Upper lobe of left lung (tissue), 4 donors: ENCODE results near the gene RASSF4.

Experiments
- EP300 ChIP-seq, 4 donors: sonication (generic); formaldehyde crosslinking; IDR thresholded peaks; one replicate each; pipeline ENCODE4 v1.5.1; 2017; ENCODE audit warnings: antibody characterized with exemption in 4 of 4, control low read depth in 2 of 4
- POLR2A ChIP-seq, 4 donors: fragments of 450-650 bp; IDR thresholded peaks; one replicate each; pipeline ENCODE4 v1.5.1; 2016 to 2017; ENCODE audit warnings: antibody characterized with exemption in 4 of 4, mild to moderate bottlenecking in 2 of 4
- POLR2AphosphoS5 ChIP-seq, 2 donors: sonication (generic); formaldehyde crosslinking; IDR thresholded peaks; one replicate each; pipeline ENCODE4 v1.5.1; 2017; ENCODE audit warnings: antibody characterized with exemption in 2 of 2
- TF ChIP-seq, protein P1 (sequence below), 6 experiments: fragments of 450-650 bp in 4 of 6; fragments of 200-600 bp in 2 of 6; sonication (generic) in 2 of 6; IDR thresholded peaks; one replicate each; pipeline ENCODE4 v1.5.1; 2016 to 2019; ENCODE audit warnings: antibody characterized with exemption in 6 of 6

DNA sequence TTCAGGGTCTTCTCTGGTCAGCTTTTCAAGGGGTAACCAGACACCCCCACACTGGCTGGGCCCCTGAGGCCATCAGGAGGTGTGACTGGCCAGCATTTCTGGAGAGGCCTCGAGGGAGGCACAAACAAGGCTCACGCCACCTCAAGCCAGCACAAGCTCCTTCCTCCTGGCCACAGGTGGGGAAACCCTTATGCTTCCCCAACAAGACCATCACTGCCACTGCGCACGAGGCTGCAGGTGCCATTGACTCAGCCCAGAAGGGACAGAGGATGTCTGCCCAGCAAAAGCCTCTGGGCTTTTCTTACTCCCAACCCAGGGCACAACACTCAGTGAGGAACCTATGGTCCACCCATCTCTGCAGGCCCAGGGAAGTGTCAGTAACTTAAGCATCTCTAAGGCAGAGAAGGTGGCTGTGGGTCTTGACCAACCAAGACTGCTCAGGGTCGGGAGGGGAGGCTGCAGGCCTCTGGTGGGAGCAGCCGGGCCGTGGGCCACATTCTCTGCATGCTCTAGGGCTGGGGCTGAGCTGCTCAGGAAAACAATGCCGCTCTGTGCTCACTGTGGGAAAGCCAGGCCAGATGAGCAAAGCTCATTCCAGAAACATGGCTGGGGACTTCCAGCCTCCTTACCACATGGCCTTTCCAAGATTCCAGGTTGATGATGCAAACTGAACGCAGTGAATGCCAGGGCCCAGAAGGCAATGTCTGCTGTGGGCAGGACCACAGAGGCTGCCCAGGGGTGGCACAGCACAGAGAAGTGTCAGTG, 24.2 kb upstream of the RASSF4 start:
- TF ChIP-seq, protein P1, sequence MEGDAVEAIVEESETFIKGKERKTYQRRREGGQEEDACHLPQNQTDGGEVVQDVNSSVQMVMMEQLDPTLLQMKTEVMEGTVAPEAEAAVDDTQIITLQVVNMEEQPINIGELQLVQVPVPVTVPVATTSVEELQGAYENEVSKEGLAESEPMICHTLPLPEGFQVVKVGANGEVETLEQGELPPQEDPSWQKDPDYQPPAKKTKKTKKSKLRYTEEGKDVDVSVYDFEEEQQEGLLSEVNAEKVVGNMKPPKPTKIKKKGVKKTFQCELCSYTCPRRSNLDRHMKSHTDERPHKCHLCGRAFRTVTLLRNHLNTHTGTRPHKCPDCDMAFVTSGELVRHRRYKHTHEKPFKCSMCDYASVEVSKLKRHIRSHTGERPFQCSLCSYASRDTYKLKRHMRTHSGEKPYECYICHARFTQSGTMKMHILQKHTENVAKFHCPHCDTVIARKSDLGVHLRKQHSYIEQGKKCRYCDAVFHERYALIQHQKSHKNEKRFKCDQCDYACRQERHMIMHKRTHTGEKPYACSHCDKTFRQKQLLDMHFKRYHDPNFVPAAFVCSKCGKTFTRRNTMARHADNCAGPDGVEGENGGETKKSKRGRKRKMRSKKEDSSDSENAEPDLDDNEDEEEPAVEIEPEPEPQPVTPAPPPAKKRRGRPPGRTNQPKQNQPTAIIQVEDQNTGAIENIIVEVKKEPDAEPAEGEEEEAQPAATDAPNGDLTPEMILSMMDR (IDR thresholded peaks at IDR 0.05), result no peak
- TF ChIP-seq POLR2AphosphoS5 (IDR thresholded peaks at IDR 0.05) (no peak), EP300 (IDR thresholded peaks at IDR 0.05) (no peak), POLR2A (IDR thresholded peaks at IDR 0.05) (no peak)
